Liver (tissue), 9 donors: Measurements from ENCODE around the gene FAM83D. TPM values are rescaled to one million over a fixed set of nuclear protein-coding genes. Genes with fewer than 3 reads are reported as not detected.

ENCODE experiments used
- DNase-seq: peaks from one replicate; pipeline ENCODE4 v3.0.0-alpha.2; 2017; ENCODE audit warnings: low spot score
- H3K27ac ChIP-seq, 2 donors: one replicate each; pipeline ENCODE4 v1.7.0; 2013; ENCODE audit warnings: inconsistent platforms in 2 of 2, low read length in 2 of 2, control low read depth in 1 of 2, low read depth in 1 of 2, mild to moderate bottlenecking in 1 of 2
- H3K27me3 ChIP-seq, 4 donors: one replicate each; pipeline versions ENCODE4 v1.6.1 to v1.7.0; 2013; ENCODE audit warnings: low read length in 3 of 4, inconsistent platforms in 1 of 4, mild to moderate bottlenecking in 1 of 4, moderate library complexity in 1 of 4; ENCODE audit not compliant: control insufficient read depth in 4 of 4, insufficient read depth in 4 of 4
- H3K36me3 ChIP-seq, 4 donors: one replicate each; pipeline versions ENCODE4 v1.6.1 to v1.7.0; 2013; ENCODE audit warnings: low read length in 3 of 4, mild to moderate bottlenecking in 3 of 4, low read depth in 1 of 4, moderate library complexity in 1 of 4; ENCODE audit not compliant: control insufficient read depth in 4 of 4, insufficient read depth in 3 of 4
- H3K4me1 ChIP-seq, 4 donors: one replicate each; pipeline versions ENCODE4 v1.6.1 to v1.7.0; 2013; ENCODE audit warnings: low read length in 3 of 4, mild to moderate bottlenecking in 3 of 4, moderate library complexity in 1 of 4; ENCODE audit not compliant: control insufficient read depth in 4 of 4, insufficient read depth in 4 of 4
- H3K4me3 ChIP-seq, 3 donors: one replicate each; pipeline versions ENCODE4 v1.6.1 to v1.7.0; 2013; ENCODE audit warnings: low read length in 3 of 3, control low read depth in 1 of 3, low read depth in 1 of 3, mild to moderate bottlenecking in 1 of 3
- H3K9ac ChIP-seq, 2 donors: one replicate each; pipeline ENCODE4 v1.7.0; 2013; ENCODE audit warnings: low read length in 2 of 2, mild to moderate bottlenecking in 2 of 2, moderate library complexity in 2 of 2, control low read depth in 1 of 2, low read depth in 1 of 2
- H3K9me3 ChIP-seq, 4 donors: one replicate each; pipeline versions ENCODE4 v1.6.1 to v1.7.0; 2013; ENCODE audit warnings: low read length in 3 of 4; ENCODE audit not compliant: control insufficient read depth in 4 of 4
- EGR1 ChIP-seq, 2 donors: IDR thresholded peaks; 2 replicates each; pipeline ENCODE4 v1.6.1; 2016 to 2018; ENCODE audit warnings: antibody characterized with exemption in 2 of 2, low read depth in 2 of 2
- FOXA1 ChIP-seq: IDR thresholded peaks from 2 replicates; pipeline ENCODE4 v1.6.1; 2016; ENCODE audit warnings: antibody characterized with exemption
- FOXA2 ChIP-seq: IDR thresholded peaks from 2 replicates; pipeline ENCODE4 v1.6.1; 2016; ENCODE audit warnings: antibody characterized with exemption
- GABPA ChIP-seq, 2 donors: IDR thresholded peaks in 1 of 2; conservative IDR thresholded peaks in 1 of 2; 2 replicates each; pipeline ENCODE4 v1.6.1; 2016; ENCODE audit warnings: antibody characterized with exemption in 2 of 2, mild to moderate bottlenecking in 1 of 2, moderate library complexity in 1 of 2
- HNF4A ChIP-seq, 2 donors: conservative IDR thresholded peaks; 2 replicates each; pipeline ENCODE4 v1.6.1; 2016; ENCODE audit warnings: antibody characterized with exemption in 2 of 2, mild to moderate bottlenecking in 2 of 2
- HNF4G ChIP-seq: IDR thresholded peaks from 2 replicates; pipeline ENCODE4 v1.6.1; 2016; ENCODE audit warnings: antibody characterized with exemption
- JUND ChIP-seq, 2 donors: IDR thresholded peaks; 2 replicates each; pipeline ENCODE4 v1.6.1; 2016; ENCODE audit warnings: antibody characterized with exemption in 2 of 2
- NR2F2 ChIP-seq: IDR thresholded peaks from 2 replicates; pipeline ENCODE4 v1.6.1; 2016; ENCODE audit warnings: antibody characterized with exemption
- RAD21 ChIP-seq, 2 donors: IDR thresholded peaks; 2 replicates each; pipeline ENCODE4 v1.6.1; 2016; ENCODE audit warnings: antibody characterized with exemption in 2 of 2, mild to moderate bottlenecking in 2 of 2
- RXRA ChIP-seq, 2 donors: IDR thresholded peaks; 2 replicates each; pipeline ENCODE4 v1.6.1; 2017 to 2018; ENCODE audit warnings: antibody characterized with exemption in 2 of 2, mild to moderate bottlenecking in 1 of 2
- SP1 ChIP-seq: IDR thresholded peaks from 2 replicates; pipeline ENCODE4 v1.6.1; 2018; ENCODE audit warnings: antibody characterized with exemption, mild to moderate bottlenecking
- TAF1 ChIP-seq: conservative IDR thresholded peaks from 2 replicates; pipeline ENCODE4 v1.6.1; 2016; ENCODE audit warnings: antibody characterized with exemption, mild to moderate bottlenecking
- YY1 ChIP-seq: IDR thresholded peaks from 2 replicates; pipeline ENCODE4 v1.6.1; 2016; ENCODE audit warnings: antibody characterized with exemption, mild to moderate bottlenecking
- WGBS: extraction: QIAGEN DNeasy Blood & Tissue Kit; methylation state at CpG from one replicate; pipeline ENCODE4 v1.1.7; 2013; 5-methylcytosine and 5-hydroxymethylcytosine counted together
- polyA plus RNA-seq, 2 donors: library from polyadenylated mRNA; stranded (reverse) in 1 of 2; unstranded in 1 of 2; fragments of 200-250 nt in 1 of 2; fragments of >200 nt in 1 of 2; fragmentation: Nextera tagmentation in 1 of 2; extraction: Ambion mirVana in 1 of 2; gene quantifications; one replicate each; pipeline versions ENCODE4 v1.2.1 to v1.2.3, GENCODE V29; 2013 to 2015
- total RNA-seq, 2 donors: library from RNA; depleted of rRNA; stranded (reverse); fragments of >200 nt; gene quantifications; one replicate each; pipeline ENCODE4 v1.2.3, GENCODE V29; 2014
- TF ChIP-seq, protein P1 (sequence below): fragments of 150-350 bp; IDR thresholded peaks from 2 replicates; pipeline ENCODE4 v1.5.1; 2017; ENCODE audit warnings: improper control_type of control experiment, low read depth, low read length; ENCODE audit not compliant: missing input control
- TF ChIP-seq, protein P2 (sequence below): IDR thresholded peaks from 2 replicates; pipeline ENCODE4 v1.6.1; 2016; ENCODE audit warnings: antibody characterized with exemption
- TF ChIP-seq, protein P3 (sequence below): IDR thresholded peaks from 2 replicates; pipeline ENCODE4 v1.6.1; 2016; ENCODE audit warnings: antibody characterized with exemption, mild to moderate bottlenecking
- TF ChIP-seq, protein P4 (sequence below): IDR thresholded peaks from 2 replicates; pipeline ENCODE4 v1.6.1; 2016; ENCODE audit warnings: antibody characterized with exemption
- TF ChIP-seq, protein P5 (sequence below): IDR thresholded peaks from 2 replicates; pipeline ENCODE4 v1.6.1; 2016; ENCODE audit warnings: antibody characterized with exemption
- donor health status: healthy.
- donor health status: healthy.
- donor health status: healthy.
- donor health status: healthy.
- donor health status: healthy.

Gene FAM83D
- total and polyA plus RNA-seq, 4 donors: 1.1 to 28.2 (median 2.7) TPM

DNA sequence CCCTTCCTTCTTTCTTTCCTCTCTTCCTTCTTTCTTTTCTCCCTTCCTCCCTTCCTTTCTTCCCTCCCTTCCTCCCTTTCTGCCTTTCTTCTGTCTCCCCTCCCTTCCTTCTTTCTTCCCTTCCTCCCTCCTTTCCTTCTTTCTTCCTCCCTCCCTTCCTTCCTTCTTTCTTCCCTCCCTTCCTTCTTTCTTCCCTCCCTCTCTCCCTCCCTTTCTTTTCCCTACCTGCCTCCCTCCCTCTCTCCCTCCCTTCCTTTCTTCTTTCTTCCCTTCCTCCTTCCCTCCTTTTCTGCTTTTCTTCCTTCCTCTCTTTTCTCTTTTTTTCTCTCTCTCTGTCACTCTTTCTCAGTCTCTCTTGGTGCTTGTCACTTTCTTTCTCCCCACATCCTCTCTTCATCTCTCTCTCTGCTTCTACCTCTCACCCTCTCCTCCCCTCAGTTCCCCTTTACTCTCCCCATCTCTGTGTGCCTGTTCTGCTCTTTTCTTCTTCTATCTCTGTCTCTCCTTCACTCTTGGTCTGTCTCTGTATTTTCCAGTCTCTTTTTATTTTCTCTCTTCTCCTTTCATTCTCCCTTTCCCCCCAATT is 30.1 kb upstream of the FAM83D start:
- no peak for DNase-seq
- Histone ChIP-seq H3K4me3 (no peak overlapping the region), H3K9me3 (no peaks in the 10 kb centered on the region), H3K36me3 (no peaks in the 10 kb centered on the region), H3K27ac (no peak overlapping the region), H3K4me1 (peaks cover 3 to 4% (median 3%) of the 10 kb centered on the region in 4 donors), H3K27me3 (no peaks in the 10 kb centered on the region), H3K9ac (no peak overlapping the region)
- TF ChIP-seq SP1: no peak

DNA sequence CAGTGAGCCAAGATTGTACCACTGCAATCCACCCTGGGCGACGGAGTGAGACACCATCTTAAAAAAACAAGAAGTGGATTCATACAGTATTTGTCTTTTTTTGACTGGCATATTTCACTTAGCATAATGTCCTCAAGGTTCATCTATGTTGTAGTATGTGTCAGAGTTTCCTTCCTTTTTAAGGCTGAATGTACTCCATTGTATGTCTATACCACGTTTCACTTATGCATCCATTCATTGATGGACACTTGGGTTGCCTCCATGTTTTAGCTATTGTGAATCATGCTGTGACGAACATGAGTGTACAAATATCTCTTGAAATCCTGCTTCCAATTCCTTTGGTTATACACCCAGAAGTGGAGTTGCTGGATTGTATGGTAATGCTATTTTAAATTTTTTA is 28.9 kb upstream of the FAM83D start:
- WGBS: 90% methylated on average over 4 of the region's 4 CpGs
- TF ChIP-seq, protein P1, sequence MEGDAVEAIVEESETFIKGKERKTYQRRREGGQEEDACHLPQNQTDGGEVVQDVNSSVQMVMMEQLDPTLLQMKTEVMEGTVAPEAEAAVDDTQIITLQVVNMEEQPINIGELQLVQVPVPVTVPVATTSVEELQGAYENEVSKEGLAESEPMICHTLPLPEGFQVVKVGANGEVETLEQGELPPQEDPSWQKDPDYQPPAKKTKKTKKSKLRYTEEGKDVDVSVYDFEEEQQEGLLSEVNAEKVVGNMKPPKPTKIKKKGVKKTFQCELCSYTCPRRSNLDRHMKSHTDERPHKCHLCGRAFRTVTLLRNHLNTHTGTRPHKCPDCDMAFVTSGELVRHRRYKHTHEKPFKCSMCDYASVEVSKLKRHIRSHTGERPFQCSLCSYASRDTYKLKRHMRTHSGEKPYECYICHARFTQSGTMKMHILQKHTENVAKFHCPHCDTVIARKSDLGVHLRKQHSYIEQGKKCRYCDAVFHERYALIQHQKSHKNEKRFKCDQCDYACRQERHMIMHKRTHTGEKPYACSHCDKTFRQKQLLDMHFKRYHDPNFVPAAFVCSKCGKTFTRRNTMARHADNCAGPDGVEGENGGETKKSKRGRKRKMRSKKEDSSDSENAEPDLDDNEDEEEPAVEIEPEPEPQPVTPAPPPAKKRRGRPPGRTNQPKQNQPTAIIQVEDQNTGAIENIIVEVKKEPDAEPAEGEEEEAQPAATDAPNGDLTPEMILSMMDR: no peak
- TF ChIP-seq, protein P2, sequence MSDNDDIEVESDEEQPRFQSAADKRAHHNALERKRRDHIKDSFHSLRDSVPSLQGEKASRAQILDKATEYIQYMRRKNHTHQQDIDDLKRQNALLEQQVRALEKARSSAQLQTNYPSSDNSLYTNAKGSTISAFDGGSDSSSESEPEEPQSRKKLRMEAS: no peak
- TF ChIP-seq RAD21 (IDR thresholded peaks at IDR 0.05) (no peak), JUND (IDR thresholded peaks at IDR 0.05) (no peak), HNF4A (conservative IDR thresholded peaks at IDR 0.05) (no peak), RXRA (IDR thresholded peaks at IDR 0.05) (no peak), GABPA (IDR thresholded peaks at IDR 0.05 in 1 of 2, conservative IDR thresholded peaks at IDR 0.05 in 1 of 2) (no peak), FOXA2 (no peak), FOXA1 (no peak), NR2F2 (no peak), EGR1 (IDR thresholded peaks at IDR 0.05; ENCODE audit: low read depth in 2 of 2) (no peak), YY1 (no peak), TAF1 (no peak), HNF4G (no peak), SP1 (no peak)
- TF ChIP-seq, protein P3, sequence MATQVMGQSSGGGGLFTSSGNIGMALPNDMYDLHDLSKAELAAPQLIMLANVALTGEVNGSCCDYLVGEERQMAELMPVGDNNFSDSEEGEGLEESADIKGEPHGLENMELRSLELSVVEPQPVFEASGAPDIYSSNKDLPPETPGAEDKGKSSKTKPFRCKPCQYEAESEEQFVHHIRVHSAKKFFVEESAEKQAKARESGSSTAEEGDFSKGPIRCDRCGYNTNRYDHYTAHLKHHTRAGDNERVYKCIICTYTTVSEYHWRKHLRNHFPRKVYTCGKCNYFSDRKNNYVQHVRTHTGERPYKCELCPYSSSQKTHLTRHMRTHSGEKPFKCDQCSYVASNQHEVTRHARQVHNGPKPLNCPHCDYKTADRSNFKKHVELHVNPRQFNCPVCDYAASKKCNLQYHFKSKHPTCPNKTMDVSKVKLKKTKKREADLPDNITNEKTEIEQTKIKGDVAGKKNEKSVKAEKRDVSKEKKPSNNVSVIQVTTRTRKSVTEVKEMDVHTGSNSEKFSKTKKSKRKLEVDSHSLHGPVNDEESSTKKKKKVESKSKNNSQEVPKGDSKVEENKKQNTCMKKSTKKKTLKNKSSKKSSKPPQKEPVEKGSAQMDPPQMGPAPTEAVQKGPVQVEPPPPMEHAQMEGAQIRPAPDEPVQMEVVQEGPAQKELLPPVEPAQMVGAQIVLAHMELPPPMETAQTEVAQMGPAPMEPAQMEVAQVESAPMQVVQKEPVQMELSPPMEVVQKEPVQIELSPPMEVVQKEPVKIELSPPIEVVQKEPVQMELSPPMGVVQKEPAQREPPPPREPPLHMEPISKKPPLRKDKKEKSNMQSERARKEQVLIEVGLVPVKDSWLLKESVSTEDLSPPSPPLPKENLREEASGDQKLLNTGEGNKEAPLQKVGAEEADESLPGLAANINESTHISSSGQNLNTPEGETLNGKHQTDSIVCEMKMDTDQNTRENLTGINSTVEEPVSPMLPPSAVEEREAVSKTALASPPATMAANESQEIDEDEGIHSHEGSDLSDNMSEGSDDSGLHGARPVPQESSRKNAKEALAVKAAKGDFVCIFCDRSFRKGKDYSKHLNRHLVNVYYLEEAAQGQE: no peak
- TF ChIP-seq, protein P4, sequence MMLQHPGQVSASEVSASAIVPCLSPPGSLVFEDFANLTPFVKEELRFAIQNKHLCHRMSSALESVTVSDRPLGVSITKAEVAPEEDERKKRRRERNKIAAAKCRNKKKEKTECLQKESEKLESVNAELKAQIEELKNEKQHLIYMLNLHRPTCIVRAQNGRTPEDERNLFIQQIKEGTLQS: no peak
- TF ChIP-seq, protein P5, sequence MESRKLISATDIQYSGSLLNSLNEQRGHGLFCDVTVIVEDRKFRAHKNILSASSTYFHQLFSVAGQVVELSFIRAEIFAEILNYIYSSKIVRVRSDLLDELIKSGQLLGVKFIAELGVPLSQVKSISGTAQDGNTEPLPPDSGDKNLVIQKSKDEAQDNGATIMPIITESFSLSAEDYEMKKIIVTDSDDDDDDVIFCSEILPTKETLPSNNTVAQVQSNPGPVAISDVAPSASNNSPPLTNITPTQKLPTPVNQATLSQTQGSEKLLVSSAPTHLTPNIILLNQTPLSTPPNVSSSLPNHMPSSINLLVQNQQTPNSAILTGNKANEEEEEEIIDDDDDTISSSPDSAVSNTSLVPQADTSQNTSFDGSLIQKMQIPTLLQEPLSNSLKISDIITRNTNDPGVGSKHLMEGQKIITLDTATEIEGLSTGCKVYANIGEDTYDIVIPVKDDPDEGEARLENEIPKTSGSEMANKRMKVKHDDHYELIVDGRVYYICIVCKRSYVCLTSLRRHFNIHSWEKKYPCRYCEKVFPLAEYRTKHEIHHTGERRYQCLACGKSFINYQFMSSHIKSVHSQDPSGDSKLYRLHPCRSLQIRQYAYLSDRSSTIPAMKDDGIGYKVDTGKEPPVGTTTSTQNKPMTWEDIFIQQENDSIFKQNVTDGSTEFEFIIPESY: no peak
- DNase-seq: no peak

More for the DNA sequence above, 28.9 kb upstream of the FAM83D start:
- Histone ChIP-seq H3K4me1 (peaks cover 3 to 4% (median 3%) of the 10 kb centered on the region in 4 donors), H3K27me3 (no peaks in the 10 kb centered on the region), H3K4me3 (no peak overlapping the region), H3K36me3 (no peaks in the 10 kb centered on the region), H3K27ac (no peak overlapping the region), H3K9ac (no peak overlapping the region), H3K9me3 (no peaks in the 10 kb centered on the region)
